Measurements from ENCODE around the gene C2orf69. TPM values are rescaled to one million over a fixed set of nuclear protein-coding genes. Genes with fewer than 3 reads are reported as not detected.

The C2orf69 gene
- total RNA-seq (2022; extraction: Qiagen RNA extraction), result 6.4 to 8.0 TPM (median 7.8 TPM) in 5 replicates

GRCh38 chr2:199911052-199911876, at the start of gene C2orf69:
TSS of gene C2orf69 (plus strand) at chr2:199911293. CDS start at chr2:199911439, 146 bp downstream.

GRCh38 chr2:199955339-199956061, 44.4 kb downstream of the C2orf69 start, which contains the start of the genes MAIP1 and TYW5:
TSS of gene MAIP1 (plus strand) at chr2:199955582. CDS start at chr2:199955799, 217 bp downstream.
TSS of gene TYW5 (minus strand) at chr2:199955491. CDS start at chr2:199955470, 21 bp downstream.

Other genes with a start within 250 kb of the C2orf69 start
- gene FTCDNL1, start 60.1 kb upstream of the C2orf69 start, total RNA-seq (2022; extraction: Qiagen RNA extraction), result 2.8 to 3.5 TPM (median 2.9 TPM) in 5 replicates
- 6.4 to 8.3 TPM (median 6.7 TPM) in 5 replicates for gene TYW5, start 44.2 kb downstream of the C2orf69 start, total RNA-seq (2022; extraction: Qiagen RNA extraction)
- gene MAIP1, start 44.3 kb downstream of the C2orf69 start, total RNA-seq (2022; extraction: Qiagen RNA extraction), result 33.6 to 38.2 TPM (median 37.7 TPM) in 5 replicates